ENCODE data around the gene EMILIN3.

The EMILIN3 gene

GRCh38 chr20:41361757-41362747, 4.6 kb downstream of the EMILIN3 start:
- DNase-seq: no peak

- DNase-seq: no peak
Measured at GRCh38 chr20:41360831-41361756, 5.5 kb downstream of the EMILIN3 start.

GRCh38 chr20:41359541-41360011, 7.0 kb downstream of the EMILIN3 start:
- DNase-seq: no peak

GRCh38 chr20:41358717-41359116, 7.9 kb downstream of the EMILIN3 start:
- no peak for DNase-seq

- no peak for DNase-seq
Measured at GRCh38 chr20:41358230-41358629, 8.4 kb downstream of the EMILIN3 start.

- DNase-seq: no peak
Measured at GRCh38 chr20:41357424-41358163, 9.0 kb downstream of the EMILIN3 start.

GRCh38 chr20:41356951-41357350, 9.7 kb downstream of the EMILIN3 start:
- no peak for DNase-seq

- no peak for DNase-seq
Measured at GRCh38 chr20:41355598-41356203, 10.9 kb downstream of the EMILIN3 start.

GRCh38 chr20:41355192-41355591, 11.4 kb downstream of the EMILIN3 start:
- DNase-seq: no peak

- DNase-seq: no peak
Measured at GRCh38 chr20:41353530-41353929, 13.1 kb downstream of the EMILIN3 start.

GRCh38 chr20:41352666-41353065, 14.0 kb downstream of the EMILIN3 start:
- no peak for DNase-seq

- DNase-seq: no peak
Measured at GRCh38 chr20:41352106-41352505, 14.5 kb downstream of the EMILIN3 start.

GRCh38 chr20:41350408-41350962, 16.1 kb downstream of the EMILIN3 start:
- DNase-seq: no peak

- DNase-seq: no peak
Measured at GRCh38 chr20:41349943-41350342, 16.7 kb downstream of the EMILIN3 start.

GRCh38 chr20:41349266-41349665, 17.4 kb downstream of the EMILIN3 start:
- no peak for DNase-seq

- DNase-seq: no peak
Measured at GRCh38 chr20:41348430-41349172, 18.0 kb downstream of the EMILIN3 start.

GRCh38 chr20:41347523-41348429, 18.8 kb downstream of the EMILIN3 start:
- DNase-seq: no peak

GRCh38 chr20:41345729-41346067, 20.9 kb downstream of the EMILIN3 start:
- no peak for DNase-seq

GRCh38 chr20:41344938-41345728, 21.5 kb downstream of the EMILIN3 start:
- DNase-seq: no peak
